Endodermal cell (in vitro differentiated cells): ENCODE results near the gene ABCB4. TPM values are rescaled to one million over a fixed set of nuclear protein-coding genes. Genes with fewer than 3 reads are reported as not detected.

Experiments used
- DNase-seq: peaks from one replicate; pipeline ENCODE4 v3.0.0-alpha.2; 2017
- H3K27ac ChIP-seq: 2 replicates; pipeline ENCODE4 v1.5.1; 2013; ENCODE audit warnings: mild to moderate bottlenecking, low read depth, low read length, moderate library complexity
- H3K27me3 ChIP-seq: 2 replicates; pipeline ENCODE4 v1.6.1; 2013; ENCODE audit warnings: mild to moderate bottlenecking, low read length, moderate library complexity; ENCODE audit not compliant: insufficient read depth, control insufficient read depth, poor library complexity, severe bottlenecking
- H3K36me3 ChIP-seq: 2 replicates; pipeline ENCODE4 v1.7.0; 2013; ENCODE audit warnings: mild to moderate bottlenecking, low read length, moderate library complexity; ENCODE audit not compliant: control insufficient read depth, insufficient read depth
- H3K4me1 ChIP-seq: one replicate; pipeline ENCODE4 v1.7.0; 2013; ENCODE audit warnings: low read length; ENCODE audit not compliant: control insufficient read depth, insufficient read depth
- H3K4me3 ChIP-seq: 2 replicates; pipeline ENCODE4 v1.5.1; 2013; ENCODE audit warnings: mild to moderate bottlenecking, low read length, moderate library complexity
- H3K9ac ChIP-seq: 2 replicates; pipeline ENCODE4 v1.6.1; 2013; ENCODE audit warnings: mild to moderate bottlenecking, low read length, moderate library complexity; ENCODE audit not compliant: poor library complexity, severe bottlenecking; ENCODE audit errors: extremely low read depth
- H3K9me3 ChIP-seq: 2 replicates; pipeline ENCODE4 v1.6.1; 2013; ENCODE audit warnings: mild to moderate bottlenecking, low read length, moderate library complexity; ENCODE audit not compliant: control insufficient read depth
- H3K27ac Mint-ChIP-seq: 2 replicates; pipeline ENCODE4 v1.8.0; 2020; ENCODE audit warnings: mixed read lengths
- H3K27me3 Mint-ChIP-seq: 2 replicates; pipeline ENCODE4 v1.8.0; 2021; ENCODE audit warnings: mild to moderate bottlenecking, mixed read lengths; ENCODE audit not compliant: insufficient read depth
- H3K36me3 Mint-ChIP-seq: 2 replicates; pipeline ENCODE4 v1.8.0; 2020; ENCODE audit warnings: low read depth, mixed read lengths
- H3K4me1 Mint-ChIP-seq: 2 replicates; pipeline ENCODE4 v1.8.0; 2020; ENCODE audit warnings: mixed read lengths
- H3K4me3 Mint-ChIP-seq: 2 replicates; pipeline ENCODE4 v1.8.0; 2020; ENCODE audit warnings: mild to moderate bottlenecking, moderate library complexity, mixed read lengths
- H3K9me3 Mint-ChIP-seq: 2 replicates; pipeline ENCODE4 v1.8.0; 2020; ENCODE audit warnings: mild to moderate bottlenecking, mixed read lengths
- CTCF ChIP-seq: fragments of 200-600 bp; sonication (generic); conservative IDR thresholded peaks from 2 replicates; pipeline ENCODE4 v1.5.0; 2021; ENCODE audit warnings: antibody characterized with exemption, mild to moderate bottlenecking
- WGBS, 2 experiments: methylation state at CpG; one replicate each; pipeline versions ENCODE4 v1.1.5 to v1.1.7; 2013; ENCODE audit warnings: missing lambda C conversion rate in 2 of 2, mixed read lengths in 1 of 2; ENCODE audit not compliant: insufficient coverage in 1 of 2, insufficient read length in 1 of 2; 5-methylcytosine and 5-hydroxymethylcytosine counted together
- total RNA-seq, 2 donors: library from RNA; stranded (reverse); fragmentation: NEBNext Ultra II Directional in 1 of 2; extraction: Animal tissue kit (Norgen Biotek cat#: 25700) in 1 of 2; gene quantifications; 2 replicates in 1 of 2; 3 replicates in 1 of 2; pipeline ENCODE4 v1.2.1, GENCODE V29; 2021

Gene ABCB4
- total RNA-seq, 2 donors from 2014 or later: 0.60 to 0.77 TPM

- no peak for DNase-seq
- H3K27me3 ChIP-seq: no peaks in the 10 kb centered on the region
- Mint-ChIP-seq H3K36me3 (no peaks in the 10 kb centered on the region), H3K27me3 (no peaks in the 10 kb centered on the region), H3K4me3 (no peak overlapping the region), H3K9me3 (no peaks in the 10 kb centered on the region), H3K27ac (no peak overlapping the region), H3K4me1 (no peaks in the 10 kb centered on the region)
- no peak overlapping the region for H3K27ac ChIP-seq
- WGBS, 2 experiments: 90 to 96% methylated on average over 5 to 7 of the region's 7 CpGs
- H3K4me1 ChIP-seq: no peaks in the 10 kb centered on the region
- no peaks in the 10 kb centered on the region for H3K36me3 ChIP-seq
- H3K9ac ChIP-seq: no peak overlapping the region
- TF ChIP-seq CTCF: no peak
- H3K9me3 ChIP-seq: no peaks in the 10 kb centered on the region
- H3K4me3 ChIP-seq: no peak overlapping the region
Observed at GRCh38 chr7:87448388-87448787, 27.1 kb downstream of the ABCB4 start.

- H3K27me3 ChIP-seq: no peaks in the 10 kb centered on the region
- no peaks in the 10 kb centered on the region for H3K9me3 Mint-ChIP-seq
- no peaks in the 10 kb centered on the region for H3K27me3 Mint-ChIP-seq
- no peak overlapping the region for H3K4me3 Mint-ChIP-seq
- no peaks in the 10 kb centered on the region for H3K36me3 Mint-ChIP-seq
- DNase-seq: no peak
- H3K27ac Mint-ChIP-seq: no peak overlapping the region
- WGBS, 2 experiments: 95 to 100% methylated on average over 2 to 4 of the region's 4 CpGs
- H3K4me1 Mint-ChIP-seq: no peaks in the 10 kb centered on the region
- no peak overlapping the region for H3K9ac ChIP-seq
- no peaks in the 10 kb centered on the region for H3K36me3 ChIP-seq
- no peak overlapping the region for H3K27ac ChIP-seq
- no peaks in the 10 kb centered on the region for H3K9me3 ChIP-seq
- H3K4me3 ChIP-seq: no peak overlapping the region
- H3K4me1 ChIP-seq: no peaks in the 10 kb centered on the region
- no peak for TF ChIP-seq CTCF
Observed at GRCh38 chr7:87447116-87447635, 28.3 kb downstream of the ABCB4 start.

GRCh38 chr7:87445897-87446296 lies 29.6 kb downstream of the ABCB4 start:
- H3K4me3 ChIP-seq: no peak overlapping the region
- no peaks in the 10 kb centered on the region for H3K36me3 ChIP-seq
- no peaks in the 10 kb centered on the region for H3K9me3 ChIP-seq
- no peaks in the 10 kb centered on the region for H3K4me1 ChIP-seq
- H3K27ac ChIP-seq: no peak overlapping the region
- no peaks in the 10 kb centered on the region for H3K27me3 ChIP-seq
- no peak for DNase-seq
- Mint-ChIP-seq H3K27ac (no peak overlapping the region), H3K9me3 (no peaks in the 10 kb centered on the region), H3K4me3 (no peak overlapping the region), H3K36me3 (no peaks in the 10 kb centered on the region), H3K4me1 (no peaks in the 10 kb centered on the region), H3K27me3 (no peaks in the 10 kb centered on the region)
- no peak for TF ChIP-seq CTCF
- no peak overlapping the region for H3K9ac ChIP-seq
- 89% methylated on average over 4 of the region's 4 CpGs; no CpG with 5 or more reads in 1 of the 2 experiments for WGBS, 2 experiments
